ENCODE measurements around the gene CFAP46. TPM values are rescaled to one million over a fixed set of nuclear protein-coding genes. Genes with fewer than 3 reads are reported as not detected.

Gene CFAP46
- total and polyA plus RNA-seq, 2 of the 4 experiments (the other 2 are of a cell fraction) = 1.3 to 1.8 TPM

DNA sequence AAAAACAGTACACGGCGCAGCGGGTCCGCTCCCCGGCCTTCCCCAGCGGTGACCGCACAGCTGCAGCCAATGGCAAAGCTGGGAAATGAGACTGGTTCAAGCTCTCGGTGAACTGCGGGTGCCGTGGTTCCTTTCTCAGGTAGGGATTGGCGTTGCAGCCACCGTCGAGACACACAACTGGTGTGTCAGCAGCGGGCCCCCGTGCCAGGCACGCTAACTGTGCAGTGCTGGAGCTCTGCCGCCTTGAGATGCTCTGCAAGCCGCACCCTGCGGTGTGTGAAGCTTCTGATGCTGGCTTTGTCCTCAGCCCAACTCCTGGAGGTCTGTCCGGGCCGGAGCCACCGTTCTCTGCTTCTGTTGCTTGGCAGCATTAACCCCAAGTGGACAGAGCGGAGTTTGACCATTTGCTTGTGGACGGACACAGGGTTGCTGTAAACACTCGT is 135.8 kb downstream of the CFAP46 start:
- no peak overlapping the region for H2AFZ ChIP-seq (replicated peaks; ENCODE audit: low read length, poor library complexity)
- no peak overlapping the region for H2BK20ac ChIP-seq (ENCODE audit: low read depth, low read length)
- H3K27me3 ChIP-seq (ENCODE audit: control insufficient read depth, insufficient read depth, low read length) = peaks cover 29% of the 10 kb centered on the region; the same call in 1 of the 2 replicates
- H3K56ac ChIP-seq (ENCODE audit: extremely low read depth, insufficient read depth, low read length) = no peak overlapping the region
- no peak overlapping the region for H3K14ac ChIP-seq (replicated peaks; ENCODE audit: low read depth, low read length)
- H3K9me3 ChIP-seq (ENCODE audit: control insufficient read depth, insufficient read depth, low read length) = peaks cover 5% of the 10 kb centered on the region
- no peak overlapping the region for H2BK5ac ChIP-seq (ENCODE audit: low read depth, low read length, poor library complexity, severe bottlenecking)
- H3K4me1 ChIP-seq (ENCODE audit: control insufficient read depth, insufficient read depth, low read length) = no peaks in the 10 kb centered on the region
- no peak overlapping the region for H4K5ac ChIP-seq (ENCODE audit: low read depth, low read length)
- H2AK5ac ChIP-seq (ENCODE audit: low read depth, low read length) = no peak overlapping the region
- no peak overlapping the region for H4K8ac ChIP-seq (ENCODE audit: low read depth in 2 of 2, low read length in 2 of 2)
- H3K36me3 ChIP-seq (ENCODE audit: control insufficient read depth, insufficient read depth, low read length) = no peaks in the 10 kb centered on the region
- H3K4me2 ChIP-seq (ENCODE audit: low read depth, low read length) = no peak overlapping the region
- H3K4ac ChIP-seq (ENCODE audit: low read depth, low read length) = no peak overlapping the region
- dilution Hi-C loops (cut with HindIII; ENCODE audit: low sequenced_read_pairs, unreplicated experiment) = no loop called here
- no peak overlapping the region for H2BK120ac ChIP-seq (ENCODE audit: low read depth, low read length)
- intact Hi-C loops (cut with micrococcal nuclease) = no loop called here
- H2AK9ac ChIP-seq (replicated peaks; ENCODE audit: low read depth, low read length, poor library complexity) = peak overlapping the region; percentile 37
- ATAC-seq (ENCODE audit: low read depth) = no peak
- no peak overlapping the region for H2BK15ac ChIP-seq (ENCODE audit: low read depth, low read length)
- DNase-seq = no peak
- H3K4me3 ChIP-seq (ENCODE audit: insufficient read depth, low read depth, low read length) = no peak overlapping the region
- H3K18ac ChIP-seq (ENCODE audit: low read depth, low read length) = no peak overlapping the region
- H3K27ac ChIP-seq (ENCODE audit: insufficient read depth, low read length) = no peak overlapping the region
- no TSS peak for BruUV-seq (replicated peaks)
- no peak overlapping the region for H4K91ac ChIP-seq (ENCODE audit: insufficient read depth, low read depth, low read length)
- in situ Hi-C loops (cut with MboI; ENCODE audit: low sequenced_read_pairs) = no loop called here
- ChIA-PET CTCF (no interaction called here), POLR2A (ENCODE audit: unreplicated experiment) (interaction anchor here (0.5 kb wide), 1 partner anchor 40 kb away, joined by 4 read pairs; no protein-coding TSS in a partner anchor)
- TF ChIP-seq SMC3 (IDR thresholded peaks at IDR 0.05; ENCODE audit: low read depth, low read length) (no peak), FOS (IDR thresholded peaks at IDR 0.05; ENCODE audit: low read depth, low read length) (no peak), RCOR1 (IDR thresholded peaks at IDR 0.05; ENCODE audit: insufficient replicate concordance, low read length) (no peak), BHLHE40 (IDR thresholded peaks at IDR 0.05; ENCODE audit: low read depth, low read length) (no peak), CHD1 (IDR thresholded peaks at IDR 0.05; ENCODE audit: low read depth, low read length) (no peak), NFE2L2 (IDR thresholded peaks at IDR 0.05; ENCODE audit: low read depth, low read length) (no peak), MAFK (IDR thresholded peaks at IDR 0.05; ENCODE audit: low read depth, low read length) (no peak), MXI1 (IDR thresholded peaks at IDR 0.05; ENCODE audit: borderline replicate concordance, low read depth, low read length) (no peak), CTCF (conservative IDR thresholded peaks at IDR 0.05; ENCODE audit: low read depth, low read length) (no peak), RAD21 (IDR thresholded peaks at IDR 0.05; ENCODE audit: low read length) (no peak)
- TF ChIP-seq, protein P1, sequence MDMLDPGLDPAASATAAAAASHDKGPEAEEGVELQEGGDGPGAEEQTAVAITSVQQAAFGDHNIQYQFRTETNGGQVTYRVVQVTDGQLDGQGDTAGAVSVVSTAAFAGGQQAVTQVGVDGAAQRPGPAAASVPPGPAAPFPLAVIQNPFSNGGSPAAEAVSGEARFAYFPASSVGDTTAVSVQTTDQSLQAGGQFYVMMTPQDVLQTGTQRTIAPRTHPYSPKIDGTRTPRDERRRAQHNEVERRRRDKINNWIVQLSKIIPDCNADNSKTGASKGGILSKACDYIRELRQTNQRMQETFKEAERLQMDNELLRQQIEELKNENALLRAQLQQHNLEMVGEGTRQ (IDR thresholded peaks at IDR 0.05; ENCODE audit: low read depth, low read length) = no peak
- no peaks in the 10 kb centered on the region for H3K79me1 ChIP-seq (ENCODE audit: low read depth in 1 of 2, low read length in 2 of 2)
- no peak overlapping the region for H3K23ac ChIP-seq (ENCODE audit: low read depth, low read length)
- WGBS, 2 experiments (ENCODE audit: extremely low coverage in 2 of 2, insufficient read length in 1 of 2) = 75% methylated on average over 22 of the region's 25 CpGs; no CpG with 5 or more reads in 1 of the 2 experiments
- H4K20me1 ChIP-seq (ENCODE audit: insufficient read depth, low read length) = no peaks in the 10 kb centered on the region
- H3K9me1 ChIP-seq (ENCODE audit: insufficient read depth, low read length) = no peaks in the 10 kb centered on the region
- H3K9ac ChIP-seq (ENCODE audit: low read depth, low read length) = no peak overlapping the region
